OCI-LY7 (cell line): ENCODE data around the gene SHROOM2.

Experiments
- EZH2phosphoT487 ChIP-seq: fragments of 200-600 bp; sonication (generic); IDR thresholded peaks from 2 replicates; pipeline ENCODE4 v1.6.1; 2018; ENCODE audit warnings: low read depth, borderline replicate concordance, mild to moderate bottlenecking, mixed run types, antibody characterized with exemption, low read length, moderate library complexity, mixed read lengths
- TF ChIP-seq, protein P1 (sequence below): fragments of 200-600 bp; sonication (generic); conservative IDR thresholded peaks from 2 replicates; pipeline ENCODE4 v1.5.1; 2014; ENCODE audit warnings: mild to moderate bottlenecking, antibody characterized with exemption, low read length, moderate library complexity, mixed read lengths

DNA sequence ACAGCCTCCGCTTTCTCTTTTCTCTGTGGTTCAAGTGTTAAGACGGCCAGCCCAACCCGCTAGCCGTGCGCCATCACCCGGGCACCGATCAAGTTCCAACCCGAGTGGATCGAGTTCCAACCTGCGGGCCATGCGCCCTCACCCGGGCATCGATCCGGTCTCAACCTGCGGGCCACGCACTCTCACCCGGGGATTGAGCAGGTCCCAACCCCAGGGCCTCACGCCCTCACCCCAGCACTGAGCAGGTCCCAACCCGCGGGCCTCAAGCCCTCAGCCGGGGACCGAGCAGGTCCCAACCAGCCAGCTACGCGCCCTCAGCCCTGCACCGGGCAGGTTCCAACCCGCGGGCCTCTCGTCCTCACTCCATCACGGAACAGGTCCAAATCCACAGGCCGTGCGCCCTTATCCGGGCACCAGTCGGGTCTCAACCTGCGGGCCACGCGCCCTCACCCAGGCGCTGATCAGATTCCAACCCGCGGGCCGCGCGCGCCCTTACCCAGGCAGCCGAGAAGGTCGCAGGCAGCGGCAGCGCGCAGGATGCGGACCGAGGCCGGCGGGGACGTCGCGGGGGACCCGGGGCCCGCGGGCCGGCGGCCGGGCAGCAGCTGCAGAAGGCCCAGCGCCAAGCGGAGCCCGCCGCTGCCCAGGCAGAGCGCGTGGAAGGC is 21.0 kb upstream of the SHROOM2 start:
- TF ChIP-seq, protein P1, sequence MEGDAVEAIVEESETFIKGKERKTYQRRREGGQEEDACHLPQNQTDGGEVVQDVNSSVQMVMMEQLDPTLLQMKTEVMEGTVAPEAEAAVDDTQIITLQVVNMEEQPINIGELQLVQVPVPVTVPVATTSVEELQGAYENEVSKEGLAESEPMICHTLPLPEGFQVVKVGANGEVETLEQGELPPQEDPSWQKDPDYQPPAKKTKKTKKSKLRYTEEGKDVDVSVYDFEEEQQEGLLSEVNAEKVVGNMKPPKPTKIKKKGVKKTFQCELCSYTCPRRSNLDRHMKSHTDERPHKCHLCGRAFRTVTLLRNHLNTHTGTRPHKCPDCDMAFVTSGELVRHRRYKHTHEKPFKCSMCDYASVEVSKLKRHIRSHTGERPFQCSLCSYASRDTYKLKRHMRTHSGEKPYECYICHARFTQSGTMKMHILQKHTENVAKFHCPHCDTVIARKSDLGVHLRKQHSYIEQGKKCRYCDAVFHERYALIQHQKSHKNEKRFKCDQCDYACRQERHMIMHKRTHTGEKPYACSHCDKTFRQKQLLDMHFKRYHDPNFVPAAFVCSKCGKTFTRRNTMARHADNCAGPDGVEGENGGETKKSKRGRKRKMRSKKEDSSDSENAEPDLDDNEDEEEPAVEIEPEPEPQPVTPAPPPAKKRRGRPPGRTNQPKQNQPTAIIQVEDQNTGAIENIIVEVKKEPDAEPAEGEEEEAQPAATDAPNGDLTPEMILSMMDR = no peak
- TF ChIP-seq EZH2phosphoT487 = no peak
